H9 (cell line): ENCODE data around the gene PPP4R2. TPM values are rescaled to one million over a fixed set of nuclear protein-coding genes. Genes with fewer than 3 reads are reported as not detected.

Experiments used
- DNase-seq: peaks from one replicate; pipeline ENCODE4 v3.0.0-alpha.2; 2017
- H2AFZ ChIP-seq: one replicate; pipeline ENCODE4 v1.6.1; 2013; ENCODE audit warnings: mild to moderate bottlenecking, low read length, control low read depth, moderate library complexity
- H2AK5ac ChIP-seq: 2 replicates; pipeline ENCODE4 v1.6.1; 2013; ENCODE audit warnings: low read length, control low read depth, mixed read lengths; ENCODE audit not compliant: insufficient read length
- H2BK120ac ChIP-seq: one replicate; pipeline ENCODE4 v1.6.1; 2013; ENCODE audit warnings: low read depth, mild to moderate bottlenecking, low read length, control low read depth, inconsistent platforms; ENCODE audit not compliant: poor library complexity, severe bottlenecking
- H2BK12ac ChIP-seq: 2 replicates; pipeline ENCODE4 v1.6.1; 2013; ENCODE audit warnings: low read length, control low read depth, mixed read lengths, low read depth; ENCODE audit not compliant: insufficient read length
- H2BK15ac ChIP-seq: 2 replicates; pipeline ENCODE4 v1.6.1; 2013; ENCODE audit warnings: low read depth, low read length, control low read depth
- H2BK20ac ChIP-seq: one replicate; pipeline ENCODE4 v1.6.1; 2013; ENCODE audit warnings: low read depth, mild to moderate bottlenecking, low read length, control low read depth, inconsistent platforms; ENCODE audit not compliant: poor library complexity, severe bottlenecking
- H2BK5ac ChIP-seq: 2 replicates; pipeline ENCODE4 v1.6.1; 2013; ENCODE audit warnings: low read length, control low read depth, mixed read lengths; ENCODE audit not compliant: insufficient read length
- H3K14ac ChIP-seq: 2 replicates; pipeline ENCODE4 v1.6.1; 2013; ENCODE audit warnings: low read length, control low read depth; ENCODE audit not compliant: insufficient read depth
- H3K18ac ChIP-seq: 2 replicates; pipeline ENCODE4 v1.6.1; 2013; ENCODE audit warnings: low read depth, mild to moderate bottlenecking, mixed read lengths, low read length, control low read depth; ENCODE audit not compliant: insufficient read length
- H3K23ac ChIP-seq: 2 replicates; pipeline ENCODE4 v1.6.1; 2013; ENCODE audit warnings: low read length, control low read depth, mixed read lengths, low read depth; ENCODE audit not compliant: insufficient read length
- H3K23me2 ChIP-seq: 2 replicates; pipeline ENCODE4 v1.6.1; 2013; ENCODE audit warnings: low read depth, mild to moderate bottlenecking, mixed read lengths, low read length, control low read depth; ENCODE audit not compliant: insufficient read length, poor library complexity, severe bottlenecking
- H3K27ac ChIP-seq: 2 replicates; pipeline ENCODE4 v1.5.1; 2013; ENCODE audit warnings: low read length, control low read depth, mixed read lengths, low read depth; ENCODE audit not compliant: insufficient read length
- H3K27me3 ChIP-seq: 2 replicates; pipeline ENCODE4 v1.6.1; 2013; ENCODE audit warnings: low read length, control low read depth, inconsistent platforms; ENCODE audit not compliant: insufficient read depth
- H3K4ac ChIP-seq: 2 replicates; pipeline ENCODE4 v1.6.1; 2013; ENCODE audit warnings: low read depth, mild to moderate bottlenecking, control low read depth, inconsistent platforms, low read length, moderate library complexity
- H3K4me1 ChIP-seq: 2 replicates; pipeline ENCODE4 v1.6.1; 2013; ENCODE audit warnings: low read length, control low read depth, inconsistent platforms; ENCODE audit not compliant: insufficient read depth
- H3K4me2 ChIP-seq: 2 replicates; pipeline ENCODE4 v1.6.1; 2013; ENCODE audit warnings: low read length, control low read depth, mixed read lengths; ENCODE audit not compliant: insufficient read length, insufficient read depth
- H3K56ac ChIP-seq: 2 replicates; pipeline ENCODE4 v1.6.1; 2013; ENCODE audit warnings: low read depth, mild to moderate bottlenecking, mixed read lengths, low read length, control low read depth; ENCODE audit not compliant: insufficient read length
- H3K79me1 ChIP-seq: 2 replicates; pipeline ENCODE4 v1.6.1; 2013; ENCODE audit warnings: low read depth, mild to moderate bottlenecking, moderate library complexity, low read length, control low read depth, inconsistent platforms; ENCODE audit not compliant: insufficient read depth, poor library complexity, severe bottlenecking
- H3K79me2 ChIP-seq: 2 replicates; pipeline ENCODE4 v1.6.1; 2013; ENCODE audit warnings: low read length, control low read depth, inconsistent platforms; ENCODE audit not compliant: insufficient read depth
- H3K9ac ChIP-seq: 2 replicates; pipeline ENCODE4 v1.6.1; 2013; ENCODE audit warnings: low read length, control low read depth, mixed read lengths; ENCODE audit not compliant: insufficient read length; ENCODE audit errors: extremely low read depth
- H3K9me3 ChIP-seq: one replicate; pipeline ENCODE4 v1.6.1; 2013; ENCODE audit warnings: low read depth, low read length, inconsistent platforms; ENCODE audit not compliant: control insufficient read depth
- H3T11ph ChIP-seq: one replicate; pipeline ENCODE4 v1.6.1; 2013; ENCODE audit warnings: mild to moderate bottlenecking, low read length, control low read depth, inconsistent platforms
- H4K20me1 ChIP-seq: one replicate; pipeline ENCODE4 v1.6.1; 2013; ENCODE audit not compliant: control insufficient read depth, insufficient read length, insufficient read depth
- H4K5ac ChIP-seq: 2 replicates; pipeline ENCODE4 v1.6.1; 2013; ENCODE audit warnings: low read depth, mild to moderate bottlenecking, mixed read lengths, low read length, control low read depth; ENCODE audit not compliant: insufficient read length
- H4K8ac ChIP-seq: replicated peaks from 2 replicates; pipeline ENCODE4 v1.6.1; 2013; ENCODE audit warnings: low read length, control low read depth, mixed read lengths, low read depth; ENCODE audit not compliant: insufficient read length
- H4K91ac ChIP-seq: 2 replicates; pipeline ENCODE4 v1.6.1; 2013; ENCODE audit warnings: low read depth, mild to moderate bottlenecking, moderate library complexity, mixed read lengths, low read length, control low read depth; ENCODE audit not compliant: insufficient read length
- H3K27ac Mint-ChIP-seq, 3 experiments: 2 replicates in 2 of 3; 3 replicates in 1 of 3; pipeline ENCODE4 v1.8.0; 2020 to 2021; ENCODE audit warnings: mixed read lengths in 3 of 3, mild to moderate bottlenecking in 1 of 3, moderate library complexity in 1 of 3
- H3K27me3 Mint-ChIP-seq: 2 replicates; pipeline ENCODE4 v1.8.0; 2021; ENCODE audit warnings: low read depth, mild to moderate bottlenecking, moderate library complexity, mixed read lengths
- H3K36me3 Mint-ChIP-seq, 3 experiments: 2 replicates in 2 of 3; 3 replicates in 1 of 3; pipeline ENCODE4 v1.8.0; 2020 to 2021; ENCODE audit warnings: low read depth in 3 of 3, mixed read lengths in 3 of 3; ENCODE audit not compliant: insufficient read depth in 1 of 3
- H3K4me1 Mint-ChIP-seq, 2 experiments: 2 replicates each; pipeline ENCODE4 v1.8.0; 2020; ENCODE audit warnings: mixed read lengths in 2 of 2
- H3K4me3 Mint-ChIP-seq, 2 experiments: 2 replicates in 1 of 2; 3 replicates in 1 of 2; pipeline ENCODE4 v1.8.0; 2020 to 2021; ENCODE audit warnings: mild to moderate bottlenecking in 2 of 2, mixed read lengths in 2 of 2, moderate library complexity in 1 of 2
- H3K9me3 Mint-ChIP-seq, 2 experiments: 2 replicates in 1 of 2; 3 replicates in 1 of 2; pipeline ENCODE4 v1.8.0; 2020; ENCODE audit warnings: mild to moderate bottlenecking in 2 of 2, mixed read lengths in 2 of 2, moderate library complexity in 1 of 2
- WGBS: extraction: QIAGEN DNeasy Blood & Tissue Kit; methylation state at CpG from one replicate; pipeline ENCODE4 v1.1.7; 2013; ENCODE audit warnings: missing lambda C conversion rate, low lambda C conversion rate, mixed read lengths; ENCODE audit not compliant: insufficient read length; ENCODE audit errors: extremely low coverage; 5-methylcytosine and 5-hydroxymethylcytosine counted together
- total RNA-seq: library from RNA; stranded (reverse); gene quantifications from 2 replicates; pipeline ENCODE4 v1.2.1, GENCODE V29; 2021
- TF ChIP-seq, protein P1 (sequence below): fragments of 200-600 bp; sonication (generic); conservative IDR thresholded peaks from 3 replicates; pipeline ENCODE4 v1.8.0; 2021; ENCODE audit warnings: antibody characterized with exemption, mild to moderate bottlenecking

Gene PPP4R2
- total RNA-seq, 1 experiment from 2014 or later: 132 TPM

DNA sequence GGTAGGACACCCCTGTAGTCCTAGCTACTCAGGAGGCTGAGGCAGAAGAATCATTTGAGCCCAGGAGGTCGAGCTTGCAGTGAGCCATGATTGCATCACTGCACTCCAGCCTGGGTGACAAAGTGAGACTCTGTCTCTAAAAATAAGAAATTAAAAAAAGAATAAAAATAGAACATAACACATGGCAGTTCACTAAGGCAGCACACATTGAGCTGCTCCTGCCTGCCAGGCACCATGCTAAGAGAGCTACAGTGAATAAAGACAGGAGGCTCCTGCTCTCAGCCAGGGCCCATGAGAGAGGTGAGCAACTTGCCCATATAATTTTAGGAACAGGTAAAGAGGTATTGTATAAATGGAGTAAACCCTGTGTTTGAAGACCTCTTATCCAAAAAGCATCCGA, 119.2 kb downstream of the PPP4R2 start:
- H4K5ac ChIP-seq: no peak overlapping the region
- Mint-ChIP-seq H3K4me1 (no peaks in the 10 kb centered on the region), H3K27me3 (0 out of 2 replicates have a peak, but pooled peaks cover 2% of the 10 kb centered on the region), H3K27ac (no peak overlapping the region), H3K36me3 (no peaks in the 10 kb centered on the region), H3K9me3 (peaks cover 0 to 1% of the 10 kb centered on the region in 2 experiments; a peak in 1 of 5 replicates), H3K4me3 (no peak overlapping the region)
- H3K79me1 ChIP-seq: no peaks in the 10 kb centered on the region
- no peak overlapping the region for H3K23ac ChIP-seq
- no peak overlapping the region for H3K56ac ChIP-seq
- H2BK20ac ChIP-seq: no peak overlapping the region
- no peak overlapping the region for H3K4me2 ChIP-seq
- no CpG with 5 or more reads among the region's 2 CpGs for WGBS
- H2BK120ac ChIP-seq: no peak overlapping the region
- H3K79me2 ChIP-seq: no peaks in the 10 kb centered on the region
- no peak overlapping the region for H3K27ac ChIP-seq
- no peak overlapping the region for H2BK5ac ChIP-seq
- no peak overlapping the region for H4K8ac ChIP-seq
- H2BK15ac ChIP-seq: no peak overlapping the region
- no peak overlapping the region for H2AFZ ChIP-seq
- H4K20me1 ChIP-seq: no peaks in the 10 kb centered on the region
- no peaks in the 10 kb centered on the region for H3K4me1 ChIP-seq
- H3K9me3 ChIP-seq: no peaks in the 10 kb centered on the region
- H3T11ph ChIP-seq: no peak overlapping the region
- no peak overlapping the region for H3K4ac ChIP-seq
- H3K23me2 ChIP-seq: no peaks in the 10 kb centered on the region
- H3K14ac ChIP-seq: no peak overlapping the region
- H2AK5ac ChIP-seq: no peak overlapping the region
- TF ChIP-seq, protein P1, sequence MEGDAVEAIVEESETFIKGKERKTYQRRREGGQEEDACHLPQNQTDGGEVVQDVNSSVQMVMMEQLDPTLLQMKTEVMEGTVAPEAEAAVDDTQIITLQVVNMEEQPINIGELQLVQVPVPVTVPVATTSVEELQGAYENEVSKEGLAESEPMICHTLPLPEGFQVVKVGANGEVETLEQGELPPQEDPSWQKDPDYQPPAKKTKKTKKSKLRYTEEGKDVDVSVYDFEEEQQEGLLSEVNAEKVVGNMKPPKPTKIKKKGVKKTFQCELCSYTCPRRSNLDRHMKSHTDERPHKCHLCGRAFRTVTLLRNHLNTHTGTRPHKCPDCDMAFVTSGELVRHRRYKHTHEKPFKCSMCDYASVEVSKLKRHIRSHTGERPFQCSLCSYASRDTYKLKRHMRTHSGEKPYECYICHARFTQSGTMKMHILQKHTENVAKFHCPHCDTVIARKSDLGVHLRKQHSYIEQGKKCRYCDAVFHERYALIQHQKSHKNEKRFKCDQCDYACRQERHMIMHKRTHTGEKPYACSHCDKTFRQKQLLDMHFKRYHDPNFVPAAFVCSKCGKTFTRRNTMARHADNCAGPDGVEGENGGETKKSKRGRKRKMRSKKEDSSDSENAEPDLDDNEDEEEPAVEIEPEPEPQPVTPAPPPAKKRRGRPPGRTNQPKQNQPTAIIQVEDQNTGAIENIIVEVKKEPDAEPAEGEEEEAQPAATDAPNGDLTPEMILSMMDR: no peak
- no peak overlapping the region for H2BK12ac ChIP-seq
- no peak overlapping the region for H4K91ac ChIP-seq
- no peak overlapping the region for H3K18ac ChIP-seq
- no peak for DNase-seq
- H3K27me3 ChIP-seq: no peaks in the 10 kb centered on the region
- no peak overlapping the region for H3K9ac ChIP-seq

Other genes starting within 250 kb of the PPP4R2 start
- gene SHQ1, start 148.4 kb upstream of the PPP4R2 start, total RNA-seq: 28.2 and 32.5 TPM in 2 replicates
- 2.0 and 2.6 TPM in 2 replicates for gene GXYLT2, start 108.8 kb upstream of the PPP4R2 start, total RNA-seq
- 4.4 and 6.1 TPM in 2 replicates for gene EBLN2, start 64.8 kb downstream of the PPP4R2 start, total RNA-seq